HG03469 (cell line): ENCODE results near the gene HAAO.
"Not testable (repeated sequence)": the region's sequence is repeated elsewhere in the genome, so short reads cannot be mapped to it uniquely, and the experiment has no call there.

Experiments used
- ATAC-seq: cut with Tn5 transposase; IDR thresholded peaks from one replicate; pipeline ENCODE4 v1.9.1; 2021; ENCODE audit warnings: mild to moderate bottlenecking, moderate library complexity, moderate number of reproducible peaks; ENCODE audit not compliant: unreplicated experiment

Gene HAAO

GRCh38 chr2:42792583-42793333 is at the start of gene HAAO:
HAAO (minus strand) TSS chr2:42792583; CDS start chr2:42792536, 47 bp downstream.
- ATAC-seq = no peak

GRCh38 chr2:42841344-42841743 is 49.0 kb upstream of the HAAO start:
- ATAC-seq = no peak

- no peak for ATAC-seq
Measured at GRCh38 chr2:42840760-42841159, 48.4 kb upstream of the HAAO start.

- no peak for ATAC-seq
Measured at GRCh38 chr2:42839809-42840501, 47.6 kb upstream of the HAAO start.

- no peak for ATAC-seq
Measured at GRCh38 chr2:42838133-42838532, 45.8 kb upstream of the HAAO start.

- ATAC-seq = no peak
Measured at GRCh38 chr2:42835577-42836371, 43.4 kb upstream of the HAAO start.

- no peak for ATAC-seq
Measured at GRCh38 chr2:42834161-42834560, 41.8 kb upstream of the HAAO start.

- no peak for ATAC-seq
Measured at GRCh38 chr2:42832289-42832634, 39.9 kb upstream of the HAAO start.

GRCh38 chr2:42831575-42832288 is 39.3 kb upstream of the HAAO start:
- not testable (repeated sequence) for ATAC-seq

GRCh38 chr2:42830922-42831574 is 38.7 kb upstream of the HAAO start:
- ATAC-seq = no peak

- ATAC-seq = no peak
Measured at GRCh38 chr2:42829671-42830440, 37.5 kb upstream of the HAAO start.

GRCh38 chr2:42828487-42829425 is 36.4 kb upstream of the HAAO start:
- ATAC-seq = no peak

- no peak for ATAC-seq
Measured at GRCh38 chr2:42827647-42828486, 35.5 kb upstream of the HAAO start.

GRCh38 chr2:42826231-42826630 is 33.8 kb upstream of the HAAO start:
- no peak for ATAC-seq

GRCh38 chr2:42824454-42824807 is 32.0 kb upstream of the HAAO start:
- no peak for ATAC-seq

GRCh38 chr2:42823744-42824453 is 31.5 kb upstream of the HAAO start:
- ATAC-seq = no peak

GRCh38 chr2:42819160-42819559 is 26.8 kb upstream of the HAAO start:
- ATAC-seq = no peak
